Measurements from ENCODE around the gene PHPT1.

Gene PHPT1

GRCh38 chr9:136890661-136891060 is 41.5 kb downstream of the PHPT1 start:
- DNase-seq, result no peak

GRCh38 chr9:136896027-136896426 is 46.8 kb downstream of the PHPT1 start:
- no peak for DNase-seq

GRCh38 chr9:136898483-136899100 is 49.4 kb downstream of the PHPT1 start:
- DNase-seq, result no peak

- DNase-seq, result no peak
Observed at GRCh38 chr9:136899196-136899595, 50.0 kb downstream of the PHPT1 start.

- no peak for DNase-seq
Observed at GRCh38 chr9:136900556-136900955, 51.3 kb downstream of the PHPT1 start.

Measured in midbrain (tissue), 1 donor.